ENCODE data around the gene SLC25A12. TPM values are rescaled to one million over a fixed set of nuclear protein-coding genes. Genes with fewer than 3 reads are reported as not detected.

SLC25A12 gene
- total and polyA plus RNA-seq, 10 of the 15 experiments (the other 5 are each of a cell fraction or from before 2014, with no cell fraction given) = 20.9 to 50.0 (median 33.0) TPM

DNA sequence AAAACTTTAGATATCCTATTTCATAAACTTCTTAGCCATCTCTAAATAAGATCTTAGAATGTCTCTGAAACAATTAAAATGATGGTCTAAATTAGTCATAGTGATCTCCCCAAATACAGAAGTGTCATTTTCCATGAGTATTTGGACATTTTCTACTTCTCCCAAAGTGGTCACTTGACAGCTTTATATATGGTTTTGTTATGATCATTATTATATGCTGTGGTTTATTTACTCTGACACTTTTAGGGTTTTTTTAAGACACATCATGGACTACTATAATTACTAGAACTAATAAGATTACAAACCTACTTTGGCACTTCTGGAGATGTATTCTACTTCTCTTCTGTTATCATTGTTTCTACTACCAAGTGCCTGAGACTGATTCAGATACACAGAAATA lies 47.1 kb downstream of the SLC25A12 start:
- POLR2A ChIA-PET = no interaction called here
- H4K20me1 ChIP-seq (ENCODE audit: control insufficient read depth, insufficient read depth) = no peaks in the 10 kb centered on the region
- RAD21 ChIA-PET (ENCODE audit: unreplicated experiment) = no interaction called here
- no peaks in the 10 kb centered on the region for H3K9me3 ChIP-seq (replicated peaks; ENCODE audit: control insufficient read depth, insufficient read depth, low read length)
- no peaks in the 10 kb centered on the region for H3K79me2 ChIP-seq (ENCODE audit: control insufficient read depth, insufficient read depth, low read length)
- peaks cover 0 to 7% of the 10 kb centered on the region in 2 experiments; a peak in 1 of 4 replicates for H3K36me3 ChIP-seq (ENCODE audit: control insufficient read depth in 2 of 2, insufficient read depth in 2 of 2, low read length in 1 of 2)
- FAIRE-seq = no peak
- intact Hi-C loops (cut with micrococcal nuclease; ENCODE audit: unreplicated experiment) (no loop called here), in situ Hi-C loops (cut with MboI) (no loop called here)
- no TSS peak for BruUV-seq (replicated peaks)
- SMC1A ChIA-PET (ENCODE audit: uncharacterized antibody, unreplicated experiment) = interaction anchor here (0.6 to 1.7 kb wide), 2 partner anchors 17 to 36 kb away, joined by 3 read pairs; no protein-coding TSS in a partner anchor
- no peak overlapping the region for H3K4me2 ChIP-seq (ENCODE audit: control insufficient read depth, insufficient read depth)
- H2AFZ ChIP-seq (ENCODE audit: control insufficient read depth, low read depth, low read length) = no peak overlapping the region
- H3K27ac ChIP-seq (ENCODE audit: control insufficient read depth, insufficient read depth) = no peak overlapping the region
- no peak overlapping the region for H3K4me3 ChIP-seq
- no peak for ATAC-seq
- no peaks in the 10 kb centered on the region for H3K4me1 ChIP-seq (ENCODE audit: control insufficient read depth, insufficient read depth, low read length)
- CTCF ChIA-PET = no interaction called here
- DNase-seq (ENCODE audit: low read depth, low spot score) = no peak
- no peaks in the 10 kb centered on the region for H3K27me3 ChIP-seq (replicated peaks in 1 of 2; ENCODE audit: control insufficient read depth in 2 of 2, insufficient read depth in 2 of 2, low read length in 1 of 2)
- TF ChIP-seq EED (IDR thresholded peaks at IDR 0.05; ENCODE audit: low read depth) (no peak), KLF5 (IDR thresholded peaks at IDR 0.05; ENCODE audit: partially characterized antibody) (no peak), GATAD2B (conservative IDR thresholded peaks at IDR 0.05; ENCODE audit: low read depth) (no peak), SMARCA5 (IDR thresholded peaks at IDR 0.05) (no peak), STAT3 (IDR thresholded peaks at IDR 0.05; ENCODE audit: low read depth, low read length) (no peak), ZNF274 (IDR thresholded peaks at IDR 0.05; ENCODE audit: insufficient read depth, insufficient read length) (no peak), TCF12 (IDR thresholded peaks at IDR 0.05; ENCODE audit: low read depth, low read length) (no peak), ZZZ3 (IDR thresholded peaks at IDR 0.05; ENCODE audit: control insufficient read depth, insufficient read length, low read depth) (no peak), POU2F2 (IDR thresholded peaks at IDR 0.05; ENCODE audit: borderline replicate concordance, low read depth, low read length) (no peak), SIX5 (IDR thresholded peaks at IDR 0.05; ENCODE audit: low read depth, low read length, severe bottlenecking) (no peak), BHLHE40 (IDR thresholded peaks at IDR 0.05; ENCODE audit: borderline replicate concordance in 1 of 2, low read depth in 2 of 2, low read length in 1 of 2) (no peak), MYC (IDR thresholded peaks at IDR 0.05; ENCODE audit: insufficient read depth, insufficient read length, insufficient replicate concordance, low read length, severe bottlenecking) (no peak), CBX5 (IDR thresholded peaks at IDR 0.05; ENCODE audit: low read depth) (no peak), YY1 (IDR thresholded peaks at IDR 0.05; ENCODE audit: low read depth, low read length) (no peak), ZNF207 (IDR thresholded peaks at IDR 0.05; ENCODE audit: borderline replicate concordance) (no peak), MTA3 (IDR thresholded peaks at IDR 0.05; ENCODE audit: borderline replicate concordance, low read length) (no peak), CHD2 (IDR thresholded peaks at IDR 0.05; ENCODE audit: borderline replicate concordance, low read depth, low read length) (no peak)
- TF ChIP-seq, protein P1, sequence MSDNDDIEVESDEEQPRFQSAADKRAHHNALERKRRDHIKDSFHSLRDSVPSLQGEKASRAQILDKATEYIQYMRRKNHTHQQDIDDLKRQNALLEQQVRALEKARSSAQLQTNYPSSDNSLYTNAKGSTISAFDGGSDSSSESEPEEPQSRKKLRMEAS (IDR thresholded peaks at IDR 0.05; ENCODE audit: low read depth, low read length) = no peak
- TF ChIP-seq, protein P2, sequence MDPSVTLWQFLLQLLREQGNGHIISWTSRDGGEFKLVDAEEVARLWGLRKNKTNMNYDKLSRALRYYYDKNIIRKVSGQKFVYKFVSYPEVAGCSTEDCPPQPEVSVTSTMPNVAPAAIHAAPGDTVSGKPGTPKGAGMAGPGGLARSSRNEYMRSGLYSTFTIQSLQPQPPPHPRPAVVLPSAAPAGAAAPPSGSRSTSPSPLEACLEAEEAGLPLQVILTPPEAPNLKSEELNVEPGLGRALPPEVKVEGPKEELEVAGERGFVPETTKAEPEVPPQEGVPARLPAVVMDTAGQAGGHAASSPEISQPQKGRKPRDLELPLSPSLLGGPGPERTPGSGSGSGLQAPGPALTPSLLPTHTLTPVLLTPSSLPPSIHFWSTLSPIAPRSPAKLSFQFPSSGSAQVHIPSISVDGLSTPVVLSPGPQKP (IDR thresholded peaks at IDR 0.05; ENCODE audit: low read depth, low read length) = no peak
- TF ChIP-seq, protein P3, sequence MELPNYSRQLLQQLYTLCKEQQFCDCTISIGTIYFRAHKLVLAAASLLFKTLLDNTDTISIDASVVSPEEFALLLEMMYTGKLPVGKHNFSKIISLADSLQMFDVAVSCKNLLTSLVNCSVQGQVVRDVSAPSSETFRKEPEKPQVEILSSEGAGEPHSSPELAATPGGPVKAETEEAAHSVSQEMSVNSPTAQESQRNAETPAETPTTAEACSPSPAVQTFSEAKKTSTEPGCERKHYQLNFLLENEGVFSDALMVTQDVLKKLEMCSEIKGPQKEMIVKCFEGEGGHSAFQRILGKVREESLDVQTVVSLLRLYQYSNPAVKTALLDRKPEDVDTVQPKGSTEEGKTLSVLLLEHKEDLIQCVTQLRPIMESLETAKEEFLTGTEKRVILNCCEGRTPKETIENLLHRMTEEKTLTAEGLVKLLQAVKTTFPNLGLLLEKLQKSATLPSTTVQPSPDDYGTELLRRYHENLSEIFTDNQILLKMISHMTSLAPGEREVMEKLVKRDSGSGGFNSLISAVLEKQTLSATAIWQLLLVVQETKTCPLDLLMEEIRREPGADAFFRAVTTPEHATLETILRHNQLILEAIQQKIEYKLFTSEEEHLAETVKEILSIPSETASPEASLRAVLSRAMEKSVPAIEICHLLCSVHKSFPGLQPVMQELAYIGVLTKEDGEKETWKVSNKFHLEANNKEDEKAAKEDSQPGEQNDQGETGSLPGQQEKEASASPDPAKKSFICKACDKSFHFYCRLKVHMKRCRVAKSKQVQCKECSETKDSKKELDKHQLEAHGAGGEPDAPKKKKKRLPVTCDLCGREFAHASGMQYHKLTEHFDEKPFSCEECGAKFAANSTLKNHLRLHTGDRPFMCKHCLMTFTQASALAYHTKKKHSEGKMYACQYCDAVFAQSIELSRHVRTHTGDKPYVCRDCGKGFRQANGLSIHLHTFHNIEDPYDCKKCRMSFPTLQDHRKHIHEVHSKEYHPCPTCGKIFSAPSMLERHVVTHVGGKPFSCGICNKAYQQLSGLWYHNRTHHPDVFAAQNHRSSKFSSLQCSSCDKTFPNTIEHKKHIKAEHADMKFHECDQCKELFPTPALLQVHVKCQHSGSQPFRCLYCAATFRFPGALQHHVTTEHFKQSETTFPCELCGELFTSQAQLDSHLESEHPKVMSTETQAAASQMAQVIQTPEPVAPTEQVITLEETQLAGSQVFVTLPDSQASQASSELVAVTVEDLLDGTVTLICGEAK (IDR thresholded peaks at IDR 0.05; ENCODE audit: borderline replicate concordance) = no peak
- no peak overlapping the region for H3K9ac ChIP-seq (ENCODE audit: control insufficient read depth, insufficient read depth, low read length)
